ENCODE results near the gene TMEM37.

The TMEM37 gene

DNA sequence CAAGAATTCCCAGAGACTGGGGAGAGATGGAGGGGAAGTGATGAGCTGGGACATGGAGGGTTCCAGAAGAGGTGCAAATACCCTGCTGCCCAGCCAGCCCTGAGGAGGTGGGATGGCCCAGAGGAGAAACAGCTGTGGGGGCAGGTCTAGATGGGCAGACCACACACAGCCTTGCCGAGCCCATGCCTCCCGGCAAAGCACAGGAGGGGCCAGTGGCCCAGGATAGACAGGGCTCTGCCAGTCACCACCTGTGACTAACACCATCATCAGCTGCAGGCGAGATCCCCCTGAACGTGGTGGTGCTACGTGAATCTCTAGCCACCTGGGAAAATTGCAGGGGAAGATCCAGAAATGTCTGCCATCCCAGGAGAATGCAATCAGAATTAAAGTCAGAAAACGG, 53.2 kb downstream of the TMEM37 start:
- TF ChIP-seq POLR2A (IDR thresholded peaks at IDR 0.05; ENCODE audit: low read depth, low read length), result no peak
- TF ChIP-seq POLR2AphosphoS5 (IDR thresholded peaks at IDR 0.05; ENCODE audit: low read depth, low read length), result no peak
- no peak for TF ChIP-seq TAF1 (IDR thresholded peaks at IDR 0.05; ENCODE audit: borderline replicate concordance, low read depth, low read length)
- DNase-seq (ENCODE audit: insufficient read length), result no peak
- no peak for FAIRE-seq

GRCh38 chr2:119485336-119486110, 53.9 kb downstream of the TMEM37 start:
- TF ChIP-seq POLR2A (IDR thresholded peaks at IDR 0.05; ENCODE audit: low read depth, low read length), result no peak
- TF ChIP-seq TAF1 (IDR thresholded peaks at IDR 0.05; ENCODE audit: borderline replicate concordance, low read depth, low read length), result no peak
- no peak for TF ChIP-seq POLR2AphosphoS5 (IDR thresholded peaks at IDR 0.05; ENCODE audit: low read depth, low read length)
- no peak for DNase-seq (ENCODE audit: insufficient read length)
- no peak for FAIRE-seq

GRCh38 chr2:119486196-119486827, 54.7 kb downstream of the TMEM37 start:
- no peak for FAIRE-seq
- no peak for DNase-seq (ENCODE audit: insufficient read length)

DNA sequence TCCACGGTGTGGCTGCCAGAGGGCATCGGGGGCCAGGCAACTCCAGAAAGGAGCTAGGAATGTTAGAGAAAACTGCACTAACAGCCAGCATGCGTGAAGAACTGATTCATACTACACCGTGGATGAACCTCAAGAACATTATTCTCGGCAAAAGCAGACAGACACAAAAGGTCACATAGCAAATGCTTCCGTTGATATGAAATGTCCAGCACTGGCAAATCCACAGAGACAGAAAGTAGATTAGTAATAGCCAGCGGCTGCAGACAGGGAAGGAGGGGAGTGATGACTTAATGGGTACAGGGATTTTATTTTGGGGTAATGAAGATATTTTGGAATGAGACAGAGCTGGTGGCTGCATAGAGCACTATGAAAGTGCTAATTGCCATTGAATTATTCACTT, 55.2 kb downstream of the TMEM37 start:
- DNase-seq (ENCODE audit: insufficient read length) (no peak), FAIRE-seq (no peak)
- TF ChIP-seq POLR2AphosphoS5 (IDR thresholded peaks at IDR 0.05; ENCODE audit: low read depth, low read length) (no peak), TAF1 (IDR thresholded peaks at IDR 0.05; ENCODE audit: borderline replicate concordance, low read depth, low read length) (no peak), POLR2A (IDR thresholded peaks at IDR 0.05; ENCODE audit: low read depth, low read length) (no peak)

More at GRCh38 chr2:119486196-119486827, 54.7 kb downstream of the TMEM37 start:
- TF ChIP-seq POLR2A (IDR thresholded peaks at IDR 0.05; ENCODE audit: low read depth, low read length) (no peak), POLR2AphosphoS5 (IDR thresholded peaks at IDR 0.05; ENCODE audit: low read depth, low read length) (no peak), TAF1 (IDR thresholded peaks at IDR 0.05; ENCODE audit: borderline replicate concordance, low read depth, low read length) (no peak)

GRCh38 chr2:119487434-119488244, 56.0 kb downstream of the TMEM37 start:
- no peak for DNase-seq (ENCODE audit: insufficient read length)
- no peak for TF ChIP-seq TAF1 (IDR thresholded peaks at IDR 0.05; ENCODE audit: borderline replicate concordance, low read depth, low read length)
- no peak for TF ChIP-seq POLR2AphosphoS5 (IDR thresholded peaks at IDR 0.05; ENCODE audit: low read depth, low read length)
- TF ChIP-seq POLR2A (IDR thresholded peaks at IDR 0.05; ENCODE audit: low read depth, low read length), result no peak
- FAIRE-seq, result no peak
